ENCODE measurements around the gene SPG7. TPM values are rescaled to one million over a fixed set of nuclear protein-coding genes. Genes with fewer than 3 reads are reported as not detected.

SPG7 gene
- total RNA-seq, 4 donors from 2014 or later: 68.6 to 125 (median 74.8) TPM

DNA sequence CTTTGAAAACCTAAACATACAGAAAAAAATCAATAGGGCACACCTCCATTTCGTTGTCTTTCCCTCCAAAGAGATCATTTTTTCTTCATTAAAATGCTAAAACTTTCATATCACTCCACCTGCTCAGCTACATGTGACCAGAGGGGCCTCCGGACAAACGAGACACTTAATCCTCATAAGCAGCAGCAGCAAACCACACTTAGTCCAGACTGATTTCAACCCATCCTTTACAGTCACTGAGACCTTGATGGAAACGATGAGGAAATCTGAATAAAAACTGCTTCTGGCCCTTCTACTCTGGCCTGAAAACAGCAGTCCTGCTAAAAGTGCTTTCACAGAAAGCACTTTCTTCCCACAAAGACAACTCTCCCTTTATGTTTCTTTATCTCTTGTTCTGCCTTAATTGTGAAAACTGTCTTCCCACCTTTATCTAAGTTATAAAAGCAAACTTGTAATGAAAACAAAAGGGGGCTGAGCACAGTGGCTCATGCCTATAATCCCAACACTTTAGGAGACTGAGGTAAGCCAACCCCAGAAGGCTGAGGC lies 22.4 kb upstream of the SPG7 start:
- no peak for DNase-seq (ENCODE audit: low spot score)
- TF ChIP-seq, protein P1, sequence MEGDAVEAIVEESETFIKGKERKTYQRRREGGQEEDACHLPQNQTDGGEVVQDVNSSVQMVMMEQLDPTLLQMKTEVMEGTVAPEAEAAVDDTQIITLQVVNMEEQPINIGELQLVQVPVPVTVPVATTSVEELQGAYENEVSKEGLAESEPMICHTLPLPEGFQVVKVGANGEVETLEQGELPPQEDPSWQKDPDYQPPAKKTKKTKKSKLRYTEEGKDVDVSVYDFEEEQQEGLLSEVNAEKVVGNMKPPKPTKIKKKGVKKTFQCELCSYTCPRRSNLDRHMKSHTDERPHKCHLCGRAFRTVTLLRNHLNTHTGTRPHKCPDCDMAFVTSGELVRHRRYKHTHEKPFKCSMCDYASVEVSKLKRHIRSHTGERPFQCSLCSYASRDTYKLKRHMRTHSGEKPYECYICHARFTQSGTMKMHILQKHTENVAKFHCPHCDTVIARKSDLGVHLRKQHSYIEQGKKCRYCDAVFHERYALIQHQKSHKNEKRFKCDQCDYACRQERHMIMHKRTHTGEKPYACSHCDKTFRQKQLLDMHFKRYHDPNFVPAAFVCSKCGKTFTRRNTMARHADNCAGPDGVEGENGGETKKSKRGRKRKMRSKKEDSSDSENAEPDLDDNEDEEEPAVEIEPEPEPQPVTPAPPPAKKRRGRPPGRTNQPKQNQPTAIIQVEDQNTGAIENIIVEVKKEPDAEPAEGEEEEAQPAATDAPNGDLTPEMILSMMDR (IDR thresholded peaks at IDR 0.05): no peak
- no peak for ATAC-seq (ENCODE audit: low FRiP score)

DNA sequence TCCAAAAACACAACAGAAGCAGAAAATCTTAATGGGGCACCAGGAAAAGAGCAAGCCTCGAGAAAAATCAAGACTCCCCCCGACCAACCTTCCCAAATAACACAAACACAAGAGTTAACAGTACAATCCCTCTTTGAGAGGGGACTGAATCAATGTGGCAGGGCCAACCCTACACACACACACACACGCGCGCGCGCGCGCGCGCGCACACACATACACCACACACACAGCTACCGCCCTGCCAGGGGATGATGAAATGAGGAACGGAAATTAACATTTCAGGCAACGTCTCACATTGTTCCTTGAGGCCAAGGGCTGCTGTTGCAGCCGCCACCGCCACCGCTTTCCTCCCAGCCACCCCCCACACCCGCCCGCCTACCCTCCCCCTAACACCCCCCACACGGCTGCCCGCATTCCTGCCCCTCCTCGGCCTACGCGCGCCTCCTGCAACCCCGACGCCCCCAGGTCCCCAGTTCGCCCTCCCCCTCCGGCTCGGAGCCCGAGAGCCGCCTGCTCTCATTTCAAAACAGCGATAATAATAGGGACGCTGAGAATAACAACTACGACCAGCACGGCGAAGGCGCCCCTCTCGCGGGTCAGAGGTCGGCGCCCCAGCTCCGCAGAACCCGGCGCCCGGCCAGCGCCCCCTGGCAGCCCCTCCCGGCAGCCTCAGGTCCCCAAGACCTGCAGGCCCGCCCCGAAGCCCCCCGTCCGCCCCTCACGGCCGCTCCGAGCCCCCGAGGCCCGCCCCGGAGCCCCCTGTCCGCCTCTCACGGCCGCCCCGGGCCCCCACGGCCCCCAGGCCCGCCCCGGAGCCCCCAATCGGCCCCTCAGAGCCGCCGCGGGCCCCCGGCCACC lies 18.9 kb upstream of the SPG7 start:
- DNase-seq (ENCODE audit: low spot score) (peak; percentile 66), ATAC-seq (ENCODE audit: low FRiP score) (peak; percentile 47)
- TF ChIP-seq, protein P1 (IDR thresholded peaks at IDR 0.05): no peak

DNA sequence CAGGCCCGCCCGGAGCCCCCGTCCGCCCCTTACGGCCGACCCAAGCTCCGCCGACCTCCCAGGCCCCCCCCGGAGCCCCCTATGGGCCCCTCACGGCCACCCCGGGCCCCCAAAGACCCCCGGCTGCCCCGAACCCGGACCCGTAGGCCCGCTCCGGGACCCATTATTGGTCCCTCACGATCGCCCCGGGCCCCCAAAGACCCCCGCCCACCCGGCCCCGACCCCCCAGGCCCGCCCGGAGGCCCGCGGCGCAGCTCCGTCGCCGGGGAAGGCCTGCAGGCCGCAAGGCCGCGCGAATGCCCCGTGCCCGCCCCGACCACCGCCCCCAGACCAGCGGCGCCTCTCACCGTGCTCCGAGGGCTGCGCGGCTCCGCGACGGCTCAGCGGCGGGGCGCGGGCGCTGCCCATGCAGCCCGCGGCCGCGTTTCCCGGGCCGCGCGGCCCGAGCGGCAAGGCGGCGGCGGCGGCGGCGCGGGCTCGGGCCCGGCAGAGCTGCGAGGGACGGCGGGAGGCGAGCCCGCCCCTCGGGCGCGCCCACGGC lies 18.2 kb upstream of the SPG7 start:
- ATAC-seq (ENCODE audit: low FRiP score) (peak; percentile 2), DNase-seq (ENCODE audit: low spot score) (no peak)
- TF ChIP-seq, protein P1 (IDR thresholded peaks at IDR 0.05): no peak

DNA sequence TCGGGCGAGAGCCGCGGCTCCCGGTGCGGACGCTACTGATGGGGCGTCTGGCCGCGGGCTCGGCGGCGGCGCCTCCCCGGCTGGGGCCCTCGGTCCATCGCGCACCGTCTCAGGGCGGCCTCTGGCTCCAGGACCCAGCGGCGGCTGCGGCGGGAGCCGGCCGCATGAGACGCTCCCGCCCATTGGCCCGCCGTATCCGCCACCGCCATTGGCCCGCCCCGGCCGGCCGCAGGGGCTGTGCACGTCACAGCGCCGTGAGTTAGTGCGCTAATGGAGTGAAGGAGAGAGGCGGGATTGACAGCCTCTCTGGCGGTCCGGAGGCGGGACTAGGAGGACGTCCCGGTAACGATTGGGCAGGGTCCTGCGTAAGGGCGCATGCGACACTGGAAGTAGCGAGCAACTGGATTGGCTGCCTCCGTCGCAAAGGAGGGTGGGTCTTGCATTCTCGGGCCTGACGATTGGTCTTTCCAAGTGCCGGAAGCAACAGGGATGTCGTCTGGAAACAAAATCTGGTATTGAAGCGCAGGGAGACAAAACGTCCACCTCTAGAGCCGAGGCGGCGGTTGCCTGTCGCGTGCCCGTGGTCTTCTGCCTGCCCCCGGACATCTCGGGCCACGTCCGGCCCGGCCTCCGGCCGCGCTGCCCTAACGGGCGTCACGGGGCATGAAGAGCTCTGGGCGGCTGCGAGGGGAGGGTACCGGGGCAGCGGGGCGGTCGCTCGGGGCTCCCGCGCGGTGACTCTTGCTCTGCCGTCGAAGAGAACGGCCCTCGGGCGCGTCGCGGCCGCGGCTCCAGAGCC lies 17.6 kb upstream of the SPG7 start, which contains the start of gene ANKRD11:
Gene ANKRD11, minus strand, starts transcription at position 123 of the 799 bp plus-strand sequence. CDS start 173,542 bp downstream, outside the sequence.
- peak; percentile 98 for ATAC-seq (ENCODE audit: low FRiP score)
- TF ChIP-seq, protein P1 (IDR thresholded peaks at IDR 0.05): no peak

DNA sequence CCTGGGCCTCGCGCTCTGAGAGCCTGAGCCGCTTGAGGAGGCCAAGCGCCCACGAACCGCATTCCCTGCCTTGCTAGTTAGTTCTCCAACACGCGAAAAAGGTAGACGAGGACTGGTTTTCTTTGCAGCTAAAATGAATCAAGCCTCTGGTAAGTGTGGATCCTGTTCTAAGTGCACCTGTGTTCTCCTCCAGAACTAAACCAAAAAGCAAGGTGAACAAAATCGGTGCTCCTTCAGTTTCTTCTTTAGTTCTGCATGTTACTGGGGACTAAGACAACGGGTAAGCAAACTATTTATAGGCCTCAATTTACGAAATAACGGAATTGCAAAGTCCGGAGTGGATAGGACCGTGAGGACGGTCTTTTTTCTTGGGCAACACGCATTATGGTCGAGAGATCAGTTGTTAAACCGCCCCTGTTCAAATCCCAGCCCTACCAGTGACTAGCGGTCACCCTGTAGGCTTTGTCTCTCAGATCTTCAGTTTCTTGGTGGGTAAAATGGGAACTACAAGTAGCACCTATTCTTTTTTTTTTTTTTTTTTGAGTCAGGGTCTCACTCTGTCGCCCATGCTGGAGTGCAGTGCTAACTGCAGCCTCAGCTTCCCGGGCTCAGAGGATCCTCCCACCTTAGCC lies 16.8 kb upstream of the SPG7 start:
- DNase-seq (ENCODE audit: low spot score): no peak
- TF ChIP-seq, protein P1 (IDR thresholded peaks at IDR 0.05): no peak
- no peak for ATAC-seq (ENCODE audit: low FRiP score)

More for the DNA sequence above, 17.6 kb upstream of the SPG7 start, which contains the start of gene ANKRD11:
- DNase-seq (ENCODE audit: low spot score): peak; percentile 82

DNA sequence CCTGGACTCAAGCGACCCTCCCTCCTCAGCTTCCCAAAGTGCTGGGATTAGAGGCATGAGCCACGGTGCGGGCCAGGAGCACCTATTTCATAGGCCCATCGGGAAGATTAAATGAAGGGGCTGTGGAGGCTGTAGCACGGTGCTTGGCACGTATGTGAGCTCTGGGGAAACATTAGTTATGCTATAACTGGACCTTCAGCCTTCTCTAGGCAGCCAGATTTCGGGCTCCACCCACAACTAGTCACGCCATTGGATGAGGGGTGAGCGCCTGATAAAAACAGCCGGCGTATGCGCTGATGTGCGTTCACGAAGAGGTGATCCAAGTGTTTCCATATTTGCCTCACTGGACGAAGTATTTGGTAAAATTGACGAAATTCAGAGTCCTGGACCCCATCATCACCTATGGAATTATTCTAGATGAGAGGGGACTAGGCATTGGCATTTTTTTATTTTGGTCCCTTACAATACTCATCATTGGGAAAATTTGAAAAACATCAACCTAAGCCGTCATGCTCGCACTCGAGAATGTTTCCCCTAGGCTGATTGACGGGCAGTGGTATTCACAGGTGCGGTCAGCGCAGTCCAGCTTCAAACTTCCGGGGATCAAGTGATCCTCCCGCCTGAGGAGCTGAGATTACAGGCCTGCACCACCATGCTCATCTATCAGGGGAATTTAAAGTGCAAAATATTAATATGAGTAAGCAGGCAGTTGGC lies 16.1 kb upstream of the SPG7 start:
- no peak for DNase-seq (ENCODE audit: low spot score)
- ATAC-seq (ENCODE audit: low FRiP score): no peak
- TF ChIP-seq, protein P1 (IDR thresholded peaks at IDR 0.05): no peak
